Measurements from ENCODE around the gene EMID1.
"Not testable (repeated sequence)": the region's sequence is repeated elsewhere in the genome, so short reads cannot be mapped to it uniquely, and the experiment has no call there.

The EMID1 gene

DNA sequence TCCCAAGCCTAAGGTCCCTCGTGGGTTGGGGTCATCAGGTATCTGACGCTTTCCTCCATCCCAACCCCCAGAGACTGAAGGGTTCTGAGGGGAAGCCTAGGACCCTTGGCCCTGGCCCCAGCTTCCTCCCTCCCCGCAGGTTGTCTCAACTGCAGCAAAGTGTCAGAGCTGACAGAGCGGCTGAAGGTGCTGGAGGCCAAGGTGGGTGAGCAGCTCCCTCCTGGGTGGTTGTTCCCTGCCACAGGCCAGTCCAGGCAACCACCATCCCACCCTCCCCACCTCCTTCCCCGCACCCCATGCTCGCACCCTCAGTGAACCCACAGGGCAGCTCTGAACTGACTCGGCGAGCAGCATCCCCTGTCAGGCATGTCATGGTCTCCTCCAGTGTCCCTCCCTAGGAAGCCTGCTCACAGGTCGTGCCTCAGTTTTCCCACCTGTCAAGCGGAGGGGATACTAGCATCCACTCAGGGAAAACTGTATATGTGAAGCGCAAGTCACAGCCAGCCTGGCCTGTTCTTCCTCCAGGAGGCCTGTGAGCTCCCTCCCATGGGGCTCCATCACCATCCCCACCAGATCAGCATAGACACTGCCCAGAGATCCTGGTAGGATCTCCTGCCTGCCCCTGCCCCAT lies 20.8 kb downstream of the EMID1 start:
- no peak for DNase-seq (ENCODE audit: low read depth in 1 of 2, low spot score in 1 of 2)

DNA sequence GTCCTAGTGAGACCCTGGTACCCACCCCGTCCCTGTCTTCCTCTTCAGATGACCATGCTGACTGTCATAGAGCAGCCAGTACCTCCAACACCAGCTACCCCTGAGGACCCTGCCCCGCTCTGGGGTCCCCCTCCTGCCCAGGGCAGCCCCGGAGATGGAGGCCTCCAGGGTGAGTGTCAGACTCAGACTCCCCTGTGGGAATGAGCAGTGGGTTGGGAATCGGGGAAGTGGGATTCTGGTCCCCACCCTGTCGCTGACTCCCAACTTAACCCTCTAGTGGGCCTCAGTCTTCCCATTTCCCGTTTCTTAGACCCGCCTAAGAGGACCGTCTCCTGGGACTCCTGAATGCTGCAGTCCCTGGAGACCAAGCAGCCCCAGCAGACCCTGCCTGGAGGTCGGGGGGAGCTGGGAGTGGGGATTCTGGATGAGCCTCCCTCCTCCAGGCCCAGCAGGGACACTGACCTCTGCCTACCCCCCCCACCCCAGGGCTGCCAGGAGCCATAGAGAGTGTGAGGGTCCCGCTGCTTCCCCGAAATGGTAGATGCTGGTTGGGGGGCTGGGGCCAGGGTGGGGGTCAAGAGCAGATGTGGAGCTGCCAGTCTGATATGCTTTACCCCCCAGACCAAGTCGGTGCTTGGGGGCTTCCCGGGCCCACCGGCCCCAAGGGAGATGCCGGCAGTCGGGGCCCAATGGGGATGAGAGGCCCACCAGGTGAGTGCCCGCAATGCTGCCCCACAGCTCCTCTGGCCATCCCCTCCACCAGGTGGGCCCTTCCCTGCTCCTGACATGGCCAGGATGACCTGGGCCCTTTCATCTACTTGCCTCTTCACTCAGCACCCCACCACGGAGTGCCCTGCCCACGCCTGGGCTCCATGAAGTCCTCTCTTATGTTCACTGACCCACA lies 25.5 kb downstream of the EMID1 start:
- DNase-seq (ENCODE audit: low read depth in 1 of 2, low spot score in 1 of 2), result no peak

DNA sequence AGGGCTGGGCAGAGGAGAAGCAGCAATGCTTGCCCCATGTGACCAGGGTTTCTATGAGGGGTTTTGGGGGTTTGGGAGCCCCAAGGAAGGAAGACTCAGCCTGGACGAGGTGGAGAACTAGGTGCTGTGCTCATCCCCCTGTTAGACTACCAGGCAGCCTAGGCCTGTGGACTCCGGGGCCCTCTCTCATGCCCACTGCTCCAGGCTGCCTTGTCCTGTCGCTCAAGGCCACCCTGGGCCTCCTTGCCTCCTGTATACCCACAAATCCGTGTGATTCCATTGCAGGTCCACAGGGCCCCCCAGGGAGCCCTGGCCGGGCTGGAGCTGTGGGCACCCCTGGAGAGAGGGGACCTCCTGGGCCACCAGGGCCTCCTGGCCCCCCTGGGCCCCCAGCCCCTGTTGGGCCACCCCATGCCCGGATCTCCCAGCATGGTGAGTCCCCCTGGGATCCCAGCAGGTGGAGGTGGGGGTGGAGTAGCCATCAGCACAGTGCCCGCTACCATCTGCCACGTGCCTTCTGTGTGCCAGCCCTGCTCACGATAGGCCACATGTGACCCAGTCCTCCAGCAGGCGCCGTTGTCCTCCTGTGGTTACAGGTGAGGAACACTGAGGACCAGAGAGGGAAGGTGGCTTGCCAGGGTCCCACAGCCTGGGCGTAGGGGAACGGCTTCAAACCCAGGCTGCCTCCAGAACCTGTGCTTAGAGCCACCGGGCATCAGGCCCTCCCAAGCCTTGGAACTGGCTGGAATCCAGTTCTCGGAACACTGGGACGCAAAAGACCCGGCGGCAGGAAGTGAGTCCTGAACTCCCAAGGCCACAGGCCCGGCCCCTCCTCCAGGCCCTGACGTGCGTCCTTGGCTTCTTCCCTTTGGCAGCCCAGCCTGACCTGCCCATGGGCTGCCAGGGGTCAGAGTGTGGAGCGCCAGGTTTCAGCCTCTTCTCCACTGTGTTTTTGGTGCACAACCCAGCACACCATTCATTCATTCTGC lies 26.6 kb downstream of the EMID1 start:
- no peak for DNase-seq (ENCODE audit: low read depth in 1 of 2, low spot score in 1 of 2)

DNA sequence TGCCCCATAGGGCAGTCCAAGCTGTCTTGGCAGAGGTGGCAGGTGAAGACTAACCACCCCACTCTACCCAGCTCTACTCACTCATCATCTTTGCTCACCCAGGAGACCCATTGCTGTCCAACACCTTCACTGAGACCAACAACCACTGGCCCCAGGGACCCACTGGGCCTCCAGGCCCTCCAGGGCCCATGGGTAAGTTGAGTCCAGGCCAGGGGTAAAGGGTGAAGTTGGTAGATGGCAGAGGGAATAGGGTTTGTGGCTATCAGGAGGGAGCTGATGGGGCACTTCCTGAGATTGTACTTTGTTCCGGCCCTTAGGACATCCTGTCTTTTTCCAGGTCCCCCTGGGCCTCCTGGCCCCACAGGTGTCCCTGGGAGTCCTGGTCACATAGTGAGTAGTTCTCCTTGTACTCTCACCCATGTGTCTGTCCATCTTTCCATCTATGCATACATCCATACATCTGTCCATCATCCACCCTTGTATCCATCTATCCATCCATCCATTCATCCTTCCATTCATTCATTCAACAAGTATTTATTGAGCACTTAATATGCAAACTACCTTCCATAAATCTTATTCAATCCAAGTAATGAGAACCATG lies 27.7 kb downstream of the EMID1 start:
- no peak for DNase-seq (ENCODE audit: low read depth in 1 of 2, low spot score in 1 of 2)

DNA sequence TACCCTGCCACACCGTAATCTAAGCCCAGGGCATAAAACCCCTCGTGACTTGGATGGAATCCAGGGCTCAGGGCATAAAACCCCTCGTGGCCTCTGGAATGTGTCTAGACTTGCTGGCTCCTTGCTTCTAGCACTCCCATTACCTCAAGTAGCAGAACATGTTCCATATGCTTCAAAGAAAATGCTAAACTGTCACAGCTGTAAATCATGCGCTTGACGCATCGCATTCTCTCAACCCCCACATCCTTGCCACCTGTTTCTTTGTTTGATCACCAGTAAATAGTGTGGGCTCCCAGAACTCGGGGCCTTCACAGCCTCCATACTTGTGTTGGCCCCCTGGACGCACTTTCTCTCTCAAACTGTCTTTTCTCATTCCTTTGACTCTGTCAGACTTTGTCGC lies 34.8 kb downstream of the EMID1 start:
- DNase-seq (ENCODE audit: low read depth in 1 of 2, low spot score in 1 of 2), result not testable (repeated sequence)

DNA sequence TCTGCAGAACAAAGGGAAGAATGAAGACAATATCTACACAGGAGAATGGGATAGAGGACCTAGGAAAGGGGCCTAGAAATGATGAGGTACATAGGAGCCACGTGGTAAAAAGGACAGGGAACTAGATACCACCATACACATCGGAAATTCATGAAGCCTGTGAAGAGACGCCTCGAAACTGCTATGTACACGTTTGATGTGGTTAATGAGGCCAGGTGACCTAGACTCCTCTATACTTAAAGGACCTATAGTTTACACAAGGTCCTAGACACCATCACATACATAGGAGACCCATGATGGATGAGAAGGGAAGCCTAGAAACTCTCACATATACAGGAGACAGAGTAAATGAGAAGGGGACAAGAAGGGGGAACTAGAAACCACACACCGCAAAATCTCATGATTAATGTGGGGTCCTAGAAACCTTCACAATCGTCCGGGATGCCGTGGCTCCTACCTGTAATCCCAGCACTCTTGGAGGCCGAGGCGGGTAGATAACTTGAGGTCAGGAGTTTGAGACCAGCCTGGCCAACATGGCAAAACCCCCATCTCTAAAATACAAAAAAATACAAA lies 38.3 kb downstream of the EMID1 start:
- DNase-seq (ENCODE audit: low read depth in 1 of 2, low spot score in 1 of 2), result no peak

DNA sequence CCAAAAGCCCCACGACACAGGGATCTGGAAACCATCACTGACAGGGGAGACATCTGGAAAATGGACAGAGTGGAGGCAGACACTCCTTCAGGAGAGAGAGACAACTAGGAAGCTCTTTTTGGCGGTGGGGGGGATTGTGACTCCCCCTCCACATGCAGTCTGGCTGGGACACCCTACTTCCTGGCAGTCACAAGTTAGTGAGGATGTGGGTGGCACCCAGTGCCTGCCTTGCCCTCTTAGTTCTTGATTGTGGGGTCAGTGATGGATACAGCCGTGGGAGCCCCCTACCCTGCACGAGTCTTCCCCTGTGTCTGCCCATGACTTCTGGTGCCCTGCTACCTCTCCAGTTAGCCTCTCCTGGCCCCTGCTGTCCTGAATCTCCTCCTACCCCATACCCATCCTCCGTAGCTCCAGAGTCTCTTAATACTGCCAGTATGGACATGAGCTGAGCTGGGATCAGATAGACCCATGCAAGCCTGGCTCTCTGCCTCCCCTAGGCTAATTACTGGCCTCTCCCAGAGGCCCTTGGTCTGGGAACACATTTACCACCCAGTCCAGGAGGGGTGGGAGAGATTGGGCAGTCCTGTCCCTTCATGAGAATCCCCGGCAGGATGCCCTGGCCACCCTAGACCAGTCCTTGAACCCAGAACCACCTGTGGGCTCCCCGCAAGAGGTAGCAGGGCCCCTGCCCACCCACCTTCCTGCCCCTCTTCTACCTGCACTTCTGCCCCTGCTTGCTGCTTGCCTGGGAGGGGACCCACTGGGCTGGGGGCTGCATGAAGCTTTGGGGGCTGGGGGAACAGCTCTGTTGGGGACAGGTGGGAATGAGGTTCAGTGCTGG lies 39.3 kb downstream of the EMID1 start:
- no peak for DNase-seq (ENCODE audit: low read depth in 1 of 2, low spot score in 1 of 2)

DNA sequence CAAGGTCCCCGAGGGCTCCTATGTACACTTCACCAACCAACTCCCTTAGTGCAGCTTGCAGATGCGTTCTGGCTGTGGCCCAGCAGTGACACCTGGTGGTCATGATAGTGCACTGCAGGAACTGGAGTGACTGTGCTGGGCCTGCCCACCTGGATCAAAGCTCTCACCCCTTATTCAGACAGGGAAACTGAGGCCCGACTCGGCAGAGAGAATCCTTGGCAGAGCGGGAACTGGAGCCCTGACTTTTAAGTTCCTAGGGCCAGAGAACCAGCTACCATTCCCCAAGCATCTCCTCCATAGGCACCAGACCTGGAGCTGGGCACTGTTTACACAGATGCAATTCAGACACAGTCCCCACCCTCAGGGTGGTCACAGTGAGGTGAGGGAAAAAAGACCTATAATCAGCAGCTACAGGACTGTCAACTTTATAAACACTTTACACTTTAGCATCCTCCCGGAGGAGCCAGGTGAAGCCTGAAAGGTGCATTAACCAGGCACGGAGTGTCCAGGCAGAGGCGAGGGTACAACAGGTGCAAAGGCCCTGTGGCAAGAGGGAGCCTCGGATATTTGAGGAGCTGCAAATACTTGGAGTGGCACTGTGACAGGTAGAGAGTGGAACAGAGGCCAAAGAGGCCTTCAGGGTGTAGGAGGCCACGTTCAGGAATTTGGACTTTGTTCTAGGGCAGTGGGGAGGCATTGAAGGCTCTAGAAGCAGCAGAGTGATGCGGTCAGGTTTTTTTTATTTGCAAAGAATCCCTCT lies 40.1 kb downstream of the EMID1 start:
- DNase-seq (ENCODE audit: low read depth in 1 of 2, low spot score in 1 of 2), result peak; percentile 36 to 53

DNA sequence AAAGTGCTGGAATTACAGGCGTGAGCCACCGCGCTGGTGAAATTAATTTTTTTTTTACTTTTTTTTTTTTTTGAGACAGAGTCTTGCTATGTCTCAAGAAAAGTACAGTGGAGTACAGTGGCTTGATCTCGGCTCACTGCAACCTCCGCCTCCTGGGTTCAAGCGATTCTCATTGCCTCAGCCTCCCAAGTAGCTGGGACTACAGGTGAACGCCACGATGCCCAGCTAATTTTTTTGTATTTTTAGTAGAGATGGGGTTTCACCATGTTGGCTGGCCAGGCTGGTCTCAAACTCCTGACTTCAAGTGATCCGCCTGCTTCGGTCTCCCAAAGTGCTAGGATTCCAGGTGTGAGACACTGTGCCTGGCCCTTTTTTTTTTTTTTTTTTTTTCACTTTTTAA lies 42.2 kb downstream of the EMID1 start:
- DNase-seq (ENCODE audit: low read depth in 1 of 2, low spot score in 1 of 2), result not testable (repeated sequence)

DNA sequence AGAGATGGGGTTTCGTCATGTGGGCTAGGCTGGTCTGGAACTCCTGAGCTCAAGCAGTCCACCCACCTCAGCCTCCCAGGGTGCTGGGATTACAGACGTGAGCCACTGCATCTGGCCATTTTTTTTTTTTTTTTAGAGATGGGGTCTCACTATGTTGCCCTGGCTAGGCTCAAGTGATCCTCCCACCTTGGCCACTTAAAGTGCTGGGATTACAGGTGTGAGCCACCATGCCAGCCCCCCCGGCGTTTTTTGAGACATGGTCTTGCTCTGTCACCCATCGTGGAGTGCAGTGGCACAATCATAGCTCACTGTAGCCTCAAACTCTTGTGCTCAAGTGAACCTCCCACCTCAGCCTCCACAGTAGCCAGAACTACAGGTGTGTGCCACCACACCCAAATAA lies 45.6 kb downstream of the EMID1 start:
- DNase-seq (ENCODE audit: low read depth in 1 of 2, low spot score in 1 of 2), result no peak

DNA sequence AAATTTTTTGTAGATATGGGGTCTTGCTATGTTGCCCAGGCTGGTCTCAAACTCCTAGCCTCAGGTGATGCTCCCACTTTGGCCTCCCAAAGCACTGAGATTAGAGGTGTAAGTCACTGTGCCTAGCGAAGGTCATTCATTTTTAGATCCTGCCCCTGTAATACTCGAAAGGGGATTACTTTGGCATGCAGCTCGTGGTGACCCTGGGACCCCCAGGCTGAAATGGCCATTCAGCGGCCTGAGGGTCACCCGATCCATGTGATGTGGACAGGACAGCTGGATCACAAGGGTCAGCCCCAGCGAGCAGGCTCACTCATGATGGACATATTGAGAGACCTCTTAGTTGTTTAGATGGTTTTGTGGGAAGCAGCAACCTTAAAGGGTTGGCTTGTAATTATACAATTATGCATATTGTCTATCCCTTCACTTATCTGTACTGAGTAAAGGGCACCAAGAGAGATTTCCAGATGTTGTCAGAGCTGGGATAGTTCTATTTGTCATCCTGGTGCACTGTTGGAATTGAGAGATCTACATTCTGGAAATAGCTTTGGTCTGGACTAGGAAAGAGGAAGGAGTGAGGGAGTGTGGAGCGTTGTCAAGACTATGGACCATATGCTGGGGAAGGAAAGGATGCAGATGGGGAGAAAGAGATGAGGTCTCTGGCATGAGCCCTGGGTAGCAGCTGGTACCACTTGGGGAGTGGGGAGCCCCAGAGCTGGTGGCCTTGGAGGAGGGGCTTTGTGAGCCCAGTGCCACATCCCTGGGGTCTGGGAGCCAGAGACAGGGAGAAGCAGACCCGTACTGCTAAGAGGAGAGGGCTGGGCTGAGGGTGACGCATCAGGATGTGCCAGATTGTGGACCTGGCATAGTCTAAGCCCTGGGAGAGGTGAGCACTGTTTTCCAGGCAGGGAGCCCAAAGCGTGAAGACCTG lies 46.5 kb downstream of the EMID1 start:
- no peak for DNase-seq (ENCODE audit: low read depth in 1 of 2, low spot score in 1 of 2)

DNA sequence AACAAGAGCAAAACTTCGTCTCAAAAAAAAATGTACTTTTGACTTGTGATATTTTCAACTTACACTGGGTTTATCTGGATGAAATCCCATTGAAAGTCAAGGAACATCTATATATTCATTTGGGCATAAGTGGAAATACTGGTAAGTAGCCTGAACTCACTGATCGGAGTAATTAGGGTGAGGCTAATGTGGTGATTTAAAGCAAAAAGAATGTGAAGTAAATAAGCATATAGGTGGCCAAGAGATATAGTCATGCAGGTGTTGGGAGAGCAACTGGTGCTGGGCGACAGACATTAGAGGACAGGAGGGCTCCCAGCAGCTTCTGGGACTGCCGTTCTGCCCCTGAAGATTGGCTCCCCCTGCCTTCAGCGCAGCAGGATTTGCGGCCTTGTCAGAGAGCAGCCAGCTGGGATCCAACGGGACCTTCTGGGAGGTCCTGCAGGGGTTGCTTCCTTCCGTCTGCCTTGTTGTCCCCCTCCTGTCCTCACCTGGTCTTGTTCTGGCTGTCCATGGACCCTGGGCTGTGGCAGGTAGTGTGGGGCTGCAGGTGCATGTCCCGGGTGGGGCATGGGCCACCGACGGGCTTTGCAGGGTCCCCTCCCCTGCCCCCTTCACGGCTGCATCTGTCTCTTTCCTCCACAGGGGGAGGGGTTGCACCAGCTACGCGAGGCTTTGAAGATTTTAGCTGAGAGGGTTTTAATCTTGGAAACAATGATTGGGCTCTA lies 48.0 kb downstream of the EMID1 start:
- DNase-seq (ENCODE audit: low read depth in 1 of 2, low spot score in 1 of 2), result no peak

DNA sequence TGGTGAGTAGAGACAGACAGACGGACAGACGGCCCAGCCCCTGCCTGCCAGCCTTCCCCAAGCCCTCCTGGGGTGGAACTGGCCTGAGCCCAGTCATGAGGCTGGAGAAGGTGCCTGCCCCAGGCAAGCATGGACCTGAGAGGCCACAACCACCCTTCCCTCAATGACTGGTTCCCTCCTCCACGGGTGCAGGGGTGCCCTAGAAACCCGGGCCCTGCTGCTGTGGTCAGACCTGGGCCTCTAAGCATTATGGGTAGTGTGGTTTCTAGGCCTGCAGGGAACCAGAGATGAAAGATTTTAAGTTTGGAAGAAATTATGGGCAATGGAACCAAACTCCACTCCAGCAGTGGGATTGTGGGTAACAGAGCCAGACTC lies 48.6 kb downstream of the EMID1 start:
- no peak for DNase-seq (ENCODE audit: low read depth in 1 of 2, low spot score in 1 of 2)

DNA sequence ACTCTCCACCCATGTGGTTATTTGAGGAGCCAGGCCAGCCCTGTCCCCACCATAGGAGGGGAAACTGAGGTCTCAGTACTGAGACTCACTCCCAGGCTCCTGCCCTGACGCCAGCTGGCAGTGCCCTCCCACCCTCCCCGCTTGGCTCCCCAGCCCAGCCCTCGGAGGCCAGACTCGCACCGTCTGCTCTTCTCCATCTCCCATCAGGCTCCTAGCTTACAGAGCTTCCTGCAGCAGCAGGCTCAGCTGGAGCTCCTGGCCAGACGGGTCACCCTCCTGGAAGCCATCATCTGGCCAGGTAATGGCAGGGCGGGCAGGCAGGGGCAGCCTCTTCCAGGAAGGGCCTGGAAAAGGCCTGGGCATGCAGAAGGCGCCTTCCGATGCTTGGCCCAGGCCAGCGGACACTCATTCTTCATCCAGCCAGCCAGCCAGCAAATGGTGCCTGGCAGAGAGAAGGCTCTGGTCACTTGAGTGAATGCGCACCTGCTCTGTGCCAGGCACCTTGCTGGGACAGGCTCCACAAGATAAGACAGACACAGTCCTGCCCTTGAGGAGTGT lies 49.4 kb downstream of the EMID1 start:
- DNase-seq (ENCODE audit: low read depth in 1 of 2, low spot score in 1 of 2), result no peak

DNA sequence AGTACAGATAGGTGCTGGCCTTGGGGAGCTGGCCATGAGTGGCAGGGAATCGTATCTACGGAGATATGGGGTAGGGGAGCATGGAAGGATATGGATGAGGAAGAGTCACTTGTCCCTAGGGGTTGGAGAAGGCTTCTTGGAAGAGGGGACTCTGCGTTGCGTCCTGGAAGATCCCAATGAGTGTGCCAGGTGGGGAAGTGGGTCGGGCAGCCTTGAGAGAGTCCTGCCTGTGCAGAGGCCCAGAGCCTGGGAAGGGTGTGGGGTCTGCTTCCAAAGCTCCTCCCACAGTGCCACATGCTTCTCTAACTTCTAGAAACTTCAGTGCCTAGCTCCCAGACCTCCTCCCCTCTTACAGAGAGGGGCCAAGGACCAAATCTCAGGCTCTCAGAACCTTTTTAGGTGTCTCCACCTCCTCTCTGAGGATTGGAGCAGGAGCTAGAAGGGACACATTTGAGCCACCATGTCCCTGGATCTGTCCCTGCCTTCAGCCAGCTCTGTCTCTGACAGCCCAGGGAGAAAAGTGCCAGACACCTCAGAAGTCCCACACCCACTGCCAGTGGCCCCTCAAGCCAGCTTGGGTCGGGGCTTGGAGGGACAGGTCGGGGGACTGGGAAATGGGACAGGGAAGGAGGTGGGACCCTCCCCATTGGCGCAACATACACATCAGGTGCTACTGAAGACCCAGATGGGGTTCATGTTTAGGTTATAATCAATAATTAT lies 51.1 kb downstream of the EMID1 start:
- no peak for DNase-seq (ENCODE audit: low read depth in 1 of 2, low spot score in 1 of 2)

DNA sequence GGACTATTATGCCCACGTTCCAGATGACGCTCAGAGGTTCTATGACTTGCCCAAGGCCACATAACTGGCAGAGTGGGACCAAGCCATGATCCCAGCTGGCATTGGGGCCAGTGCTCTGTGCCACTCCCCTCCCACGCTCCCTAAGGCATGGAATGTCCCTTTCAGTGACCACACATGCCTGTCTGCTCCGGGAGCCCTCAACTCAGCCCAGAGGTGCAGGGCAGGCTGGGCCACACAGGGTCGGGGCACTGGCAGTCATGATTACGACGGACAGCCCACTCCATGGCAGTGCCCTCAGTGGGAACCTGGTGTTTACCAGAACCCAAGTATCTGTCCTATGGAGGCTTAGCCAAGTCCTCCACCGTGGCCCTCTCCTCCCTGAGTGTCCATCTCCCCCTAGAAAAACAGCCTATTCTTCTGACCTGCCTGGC lies 52.1 kb downstream of the EMID1 start:
- DNase-seq (ENCODE audit: low read depth in 1 of 2, low spot score in 1 of 2), result no peak

Data from activated T-helper 1 cell treated with anti-CD3 and anti-CD28 coated beads, Interleukin-2, amount 50 U/mL, for 16 hours (primary cell).